ENCODE data around the gene HMCN2.

- no peak for TF ChIP-seq CTCF (IDR thresholded peaks at IDR 0.05; ENCODE audit: low read length)
- no peak for TF ChIP-seq EZH2 (optimal IDR thresholded peaks at IDR 0.05; ENCODE audit: low read depth, low read length)
Measured at GRCh38 chr9:130421802-130422276, 156.3 kb downstream of the HMCN2 start.
